Suprapubic skin (tissue), 4 donors: ENCODE results near the gene TF.

Experiments used
- EP300 ChIP-seq: sonication (generic); formaldehyde crosslinking; IDR thresholded peaks from one replicate; pipeline ENCODE4 v1.6.1; 2017; ENCODE audit warnings: antibody characterized with exemption
- POLR2A ChIP-seq, 2 donors: fragments of 450-650 bp; IDR thresholded peaks; one replicate each; pipeline ENCODE4 v1.6.1; 2017; ENCODE audit warnings: antibody characterized with exemption in 2 of 2, mild to moderate bottlenecking in 2 of 2, moderate library complexity in 2 of 2
- POLR2AphosphoS5 ChIP-seq, 3 donors: sonication (generic); formaldehyde crosslinking; IDR thresholded peaks; one replicate each; pipeline ENCODE4 v1.6.1; 2017; ENCODE audit warnings: antibody characterized with exemption in 3 of 3
- TF ChIP-seq, protein P1 (sequence below), 2 donors: fragments of 200-600 bp in 1 of 2; fragments of 450-650 bp in 1 of 2; sonication (generic) in 1 of 2; IDR thresholded peaks; one replicate each; pipeline ENCODE4 v1.5.1; 2016 to 2019; ENCODE audit warnings: antibody characterized with exemption in 2 of 2, mild to moderate bottlenecking in 1 of 2, moderate library complexity in 1 of 2

DNA sequence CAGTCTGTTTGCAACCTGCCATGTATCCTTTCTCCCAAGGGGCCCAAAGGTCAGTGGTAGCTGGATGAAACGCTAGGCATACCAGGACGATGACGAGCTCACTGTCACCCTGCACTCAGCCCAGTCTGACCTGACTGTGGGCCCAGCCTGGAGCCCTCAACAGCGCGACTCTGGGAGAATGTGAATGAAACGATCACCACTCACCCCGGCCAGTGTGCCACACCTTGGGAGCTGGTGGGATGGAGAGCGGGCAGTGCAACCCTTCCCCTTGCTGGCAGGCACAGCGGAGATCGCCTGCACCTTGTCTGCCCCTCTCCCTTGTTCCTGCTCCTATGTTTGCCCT is 86.6 kb downstream of the TF start:
- TF ChIP-seq, protein P1, sequence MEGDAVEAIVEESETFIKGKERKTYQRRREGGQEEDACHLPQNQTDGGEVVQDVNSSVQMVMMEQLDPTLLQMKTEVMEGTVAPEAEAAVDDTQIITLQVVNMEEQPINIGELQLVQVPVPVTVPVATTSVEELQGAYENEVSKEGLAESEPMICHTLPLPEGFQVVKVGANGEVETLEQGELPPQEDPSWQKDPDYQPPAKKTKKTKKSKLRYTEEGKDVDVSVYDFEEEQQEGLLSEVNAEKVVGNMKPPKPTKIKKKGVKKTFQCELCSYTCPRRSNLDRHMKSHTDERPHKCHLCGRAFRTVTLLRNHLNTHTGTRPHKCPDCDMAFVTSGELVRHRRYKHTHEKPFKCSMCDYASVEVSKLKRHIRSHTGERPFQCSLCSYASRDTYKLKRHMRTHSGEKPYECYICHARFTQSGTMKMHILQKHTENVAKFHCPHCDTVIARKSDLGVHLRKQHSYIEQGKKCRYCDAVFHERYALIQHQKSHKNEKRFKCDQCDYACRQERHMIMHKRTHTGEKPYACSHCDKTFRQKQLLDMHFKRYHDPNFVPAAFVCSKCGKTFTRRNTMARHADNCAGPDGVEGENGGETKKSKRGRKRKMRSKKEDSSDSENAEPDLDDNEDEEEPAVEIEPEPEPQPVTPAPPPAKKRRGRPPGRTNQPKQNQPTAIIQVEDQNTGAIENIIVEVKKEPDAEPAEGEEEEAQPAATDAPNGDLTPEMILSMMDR (IDR thresholded peaks at IDR 0.05): no peak
- TF ChIP-seq POLR2A (IDR thresholded peaks at IDR 0.05) (no peak), POLR2AphosphoS5 (IDR thresholded peaks at IDR 0.05) (no peak), EP300 (no peak)
